ENCODE results near the gene ASRGL1. TPM values are rescaled to one million over a fixed set of nuclear protein-coding genes. Genes with fewer than 3 reads are reported as not detected.

ASRGL1 gene
- polyA plus RNA-seq, 1 experiment, result 0.61 TPM

DNA sequence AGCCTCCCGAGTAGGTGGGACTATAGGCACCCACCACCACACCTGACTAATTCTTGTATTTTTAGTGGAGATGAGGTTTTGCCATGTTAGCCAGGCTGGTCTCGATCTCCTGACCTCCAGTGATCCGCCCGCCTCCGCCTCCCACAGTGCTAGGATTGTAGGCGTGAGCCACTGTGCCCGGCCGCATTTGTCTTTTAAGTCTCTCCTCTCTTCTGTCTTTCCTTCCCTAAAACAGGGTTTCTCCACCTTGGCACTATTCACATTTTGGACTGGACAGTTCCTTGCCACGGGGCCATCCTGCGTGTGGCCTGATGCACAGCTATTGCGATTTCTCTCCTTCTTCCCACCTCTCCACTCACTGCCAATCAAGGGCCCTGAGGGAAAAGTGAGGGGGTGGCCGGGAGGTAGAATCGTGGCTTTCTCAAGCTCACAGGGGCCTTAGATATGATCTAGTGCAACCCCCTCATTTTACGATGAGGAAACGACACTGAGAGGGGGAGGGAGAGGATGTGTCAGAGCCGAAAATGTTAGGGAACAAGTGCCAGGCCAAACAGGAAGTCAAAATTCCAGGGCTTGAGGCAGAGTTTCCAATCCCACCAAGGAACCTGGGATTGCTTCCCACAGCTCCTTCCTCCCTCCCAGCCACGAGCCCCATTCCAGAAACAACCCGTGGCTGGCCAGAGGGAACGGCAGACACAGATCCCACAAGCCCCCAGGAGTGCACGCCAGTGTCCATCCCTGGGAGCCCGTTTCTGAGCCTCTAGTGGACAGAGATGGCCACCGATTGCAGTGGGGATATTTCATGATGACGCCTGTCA is 102.7 kb downstream of the ASRGL1 start:
- TF ChIP-seq, protein P1, sequence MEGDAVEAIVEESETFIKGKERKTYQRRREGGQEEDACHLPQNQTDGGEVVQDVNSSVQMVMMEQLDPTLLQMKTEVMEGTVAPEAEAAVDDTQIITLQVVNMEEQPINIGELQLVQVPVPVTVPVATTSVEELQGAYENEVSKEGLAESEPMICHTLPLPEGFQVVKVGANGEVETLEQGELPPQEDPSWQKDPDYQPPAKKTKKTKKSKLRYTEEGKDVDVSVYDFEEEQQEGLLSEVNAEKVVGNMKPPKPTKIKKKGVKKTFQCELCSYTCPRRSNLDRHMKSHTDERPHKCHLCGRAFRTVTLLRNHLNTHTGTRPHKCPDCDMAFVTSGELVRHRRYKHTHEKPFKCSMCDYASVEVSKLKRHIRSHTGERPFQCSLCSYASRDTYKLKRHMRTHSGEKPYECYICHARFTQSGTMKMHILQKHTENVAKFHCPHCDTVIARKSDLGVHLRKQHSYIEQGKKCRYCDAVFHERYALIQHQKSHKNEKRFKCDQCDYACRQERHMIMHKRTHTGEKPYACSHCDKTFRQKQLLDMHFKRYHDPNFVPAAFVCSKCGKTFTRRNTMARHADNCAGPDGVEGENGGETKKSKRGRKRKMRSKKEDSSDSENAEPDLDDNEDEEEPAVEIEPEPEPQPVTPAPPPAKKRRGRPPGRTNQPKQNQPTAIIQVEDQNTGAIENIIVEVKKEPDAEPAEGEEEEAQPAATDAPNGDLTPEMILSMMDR (IDR thresholded peaks at IDR 0.05; ENCODE audit: low read depth, low read length), result peak; percentile 24
- H3K27ac ChIP-seq (ENCODE audit: low read depth, low read length), result peak overlapping the region; percentile 61
- no peaks in the 10 kb centered on the region for H3K9me3 ChIP-seq (ENCODE audit: control insufficient read depth, insufficient read depth, low read length)
- no peaks in the 10 kb centered on the region for H3K27me3 ChIP-seq (ENCODE audit: control insufficient read depth, insufficient read depth, low read length)
- DNase-seq (ENCODE audit: low read depth, low spot score), result no peak
- H3K4me3 ChIP-seq (ENCODE audit: low read depth, low read length), result no peak overlapping the region
- ChIA-PET POLR2A (interaction anchor here (0.6 kb wide), 1 partner anchor 57 kb away, joined by 6 read pairs; no protein-coding TSS in a partner anchor), CTCF (interaction anchor here (0.6 to 1.4 kb wide), 4 partner anchors 10 to 121 kb away, joined by 3 to 4 read pairs (median 3); no protein-coding TSS in a partner anchor)

Other genes starting within 250 kb of the ASRGL1 start
- gene INCENP, start 213.4 kb upstream of the ASRGL1 start, polyA plus RNA-seq (2011; rRNA removed), result 6.4 and 8.2 TPM in 2 replicates
- not detected in 2 replicates for gene SCGB1D1, start 147.2 kb upstream of the ASRGL1 start, polyA plus RNA-seq (2011; rRNA removed)
- gene SCGB2A1, start 128.8 kb upstream of the ASRGL1 start, polyA plus RNA-seq (2011; rRNA removed), result not detected in 2 replicates
- not detected in 2 replicates for gene SCGB1D2, start 95.2 kb upstream of the ASRGL1 start, polyA plus RNA-seq (2011; rRNA removed)
- gene SCGB2A2, start 67.3 kb upstream of the ASRGL1 start, polyA plus RNA-seq (2011; rRNA removed), result not detected in 2 replicates
- gene SCGB1D4, start 38.4 kb upstream of the ASRGL1 start, polyA plus RNA-seq (2011; rRNA removed), result not detected in 2 replicates
- not detected in 2 replicates for gene SCGB1A1, start 81.6 kb downstream of the ASRGL1 start, polyA plus RNA-seq (2011; rRNA removed)
- 231 and 243 TPM in 2 replicates for gene AHNAK, start 209.4 kb downstream of the ASRGL1 start, polyA plus RNA-seq (2011; rRNA removed)
- 2,186 and 2,474 TPM in 2 replicates for gene EEF1G, start 236.4 kb downstream of the ASRGL1 start, polyA plus RNA-seq (2011; rRNA removed)

All from AG04450 (cell line).